Mesendoderm (in vitro differentiated cells): ENCODE measurements around the gene DBNDD1.

Experiments
- DNase-seq: peaks from one replicate; pipeline ENCODE4 v3.0.0; 2013
- H2AK5ac ChIP-seq: 2 replicates; pipeline ENCODE4 v1.6.1; 2013; ENCODE audit warnings: low read length, inconsistent platforms
- H2BK120ac ChIP-seq: 2 replicates; pipeline ENCODE4 v1.6.1; 2013; ENCODE audit warnings: low read depth, mild to moderate bottlenecking, low read length, moderate library complexity, mixed read lengths
- H2BK15ac ChIP-seq: replicated peaks from 2 replicates; pipeline ENCODE4 v1.6.1; 2013; ENCODE audit warnings: low read depth, mild to moderate bottlenecking, moderate library complexity
- H2BK5ac ChIP-seq: 2 replicates; pipeline ENCODE4 v1.6.1; 2013; ENCODE audit warnings: low read length, inconsistent platforms
- H3K18ac ChIP-seq: 2 replicates; pipeline ENCODE4 v1.6.1; 2013; ENCODE audit warnings: mild to moderate bottlenecking, low read length, mixed read lengths
- H3K23ac ChIP-seq: one replicate; pipeline ENCODE4 v1.6.1; 2013; ENCODE audit warnings: low read length
- H3K27ac ChIP-seq: 2 replicates; pipeline ENCODE4 v1.5.1; 2013; ENCODE audit warnings: low read depth, mild to moderate bottlenecking, inconsistent platforms, low read length, moderate library complexity
- H3K27me3 ChIP-seq: 2 replicates; pipeline ENCODE4 v1.6.1; 2013; ENCODE audit warnings: low read length, control low read depth, mild to moderate bottlenecking, inconsistent platforms; ENCODE audit not compliant: insufficient read depth, poor library complexity
- H3K36me3 ChIP-seq: 2 replicates; pipeline ENCODE4 v1.6.1; 2013; ENCODE audit warnings: low read length, inconsistent platforms; ENCODE audit not compliant: control insufficient read depth, insufficient read depth
- H3K4ac ChIP-seq: one replicate; pipeline ENCODE4 v1.6.1; 2013; ENCODE audit warnings: low read depth, mild to moderate bottlenecking, low read length, moderate library complexity
- H3K4me1 ChIP-seq: 2 replicates; pipeline ENCODE4 v1.6.1; 2013; ENCODE audit warnings: low read depth, low read length, inconsistent platforms; ENCODE audit not compliant: control insufficient read depth
- H3K4me2 ChIP-seq: 2 replicates; pipeline ENCODE4 v1.6.1; 2013; ENCODE audit warnings: low read length
- H3K4me3 ChIP-seq: 2 replicates; pipeline ENCODE4 v1.5.1; 2013; ENCODE audit warnings: mild to moderate bottlenecking, low read length
- H3K56ac ChIP-seq: one replicate; pipeline ENCODE4 v1.6.1; 2013; ENCODE audit warnings: low read length
- H3K79me1 ChIP-seq: 2 replicates; pipeline ENCODE4 v1.6.1; 2013; ENCODE audit warnings: low read length, inconsistent platforms
- H3K79me2 ChIP-seq: 2 replicates; pipeline ENCODE4 v1.6.1; 2013; ENCODE audit warnings: mild to moderate bottlenecking, low read length; ENCODE audit not compliant: control insufficient read depth, insufficient read depth
- H3K9ac ChIP-seq: 2 replicates; pipeline ENCODE4 v1.6.1; 2013; ENCODE audit warnings: low read length, inconsistent platforms
- H4K5ac ChIP-seq: one replicate; pipeline ENCODE4 v1.6.1; 2013; ENCODE audit warnings: low read length
- H4K8ac ChIP-seq: one replicate; pipeline ENCODE4 v1.6.1; 2013; ENCODE audit warnings: low read depth, mild to moderate bottlenecking, control low read depth, low read length, moderate library complexity
- WGBS: extraction: QIAGEN DNeasy Blood & Tissue Kit; methylation state at CpG from one replicate; pipeline ENCODE4 v1.1.7; 2013; ENCODE audit warnings: low lambda C conversion rate, missing lambda C conversion rate; ENCODE audit not compliant: insufficient coverage; ENCODE audit errors: extremely low coverage; 5-methylcytosine and 5-hydroxymethylcytosine counted together

Gene DBNDD1

DNA sequence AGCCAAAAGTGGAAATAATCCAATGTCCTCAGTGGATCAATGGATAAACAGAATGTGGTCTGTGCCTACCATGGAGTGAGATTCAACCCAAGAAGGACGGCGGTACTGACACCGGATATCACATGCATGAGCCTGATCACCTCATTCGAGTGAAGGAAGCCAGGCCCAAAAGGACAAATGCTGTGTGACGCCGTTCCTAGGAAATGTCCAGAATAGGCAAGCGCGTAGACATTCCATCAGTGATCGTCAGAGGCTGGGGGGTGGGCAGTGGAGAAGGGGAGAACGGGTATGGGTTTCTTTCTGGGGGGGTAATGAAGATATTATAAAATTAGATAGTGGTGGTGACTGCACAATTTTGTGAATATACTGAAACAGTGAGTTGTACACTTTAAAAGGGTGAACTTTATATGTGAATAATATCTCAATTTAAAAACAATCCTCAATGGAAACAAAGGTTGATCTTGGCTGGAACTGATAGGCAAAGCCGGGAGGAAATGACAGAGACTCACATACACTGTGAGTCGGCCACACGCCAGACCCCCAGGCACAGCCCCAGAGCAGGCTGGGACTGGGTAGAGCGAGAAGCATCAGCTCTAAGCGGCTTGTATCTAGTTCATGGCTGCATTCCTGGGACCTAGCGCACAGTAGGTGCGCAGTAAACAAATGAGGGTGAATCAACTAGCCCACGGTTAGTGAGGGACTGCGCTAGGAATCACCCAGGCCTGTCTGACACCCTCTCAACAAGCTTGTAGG lies 3.5 kb downstream of the DBNDD1 start:
- Histone ChIP-seq H3K4me1 (no peaks in the 10 kb centered on the region), H3K4me2 (no peak overlapping the region), H3K18ac (no peak overlapping the region), H2BK15ac (no peak overlapping the region), H3K9ac (no peak overlapping the region), H3K27ac (no peak overlapping the region), H2AK5ac (no peak overlapping the region), H4K8ac (no peak overlapping the region), H4K5ac (no peak overlapping the region), H3K27me3 (no peaks in the 10 kb centered on the region), H3K36me3 (no peaks in the 10 kb centered on the region), H3K79me2 (no peaks in the 10 kb centered on the region), H3K4ac (no peak overlapping the region), H2BK5ac (no peak overlapping the region), H3K4me3 (no peak overlapping the region), H2BK120ac (no peak overlapping the region), H3K79me1 (no peaks in the 10 kb centered on the region), H3K23ac (no peak overlapping the region), H3K56ac (no peak overlapping the region)
- no CpG with 5 or more reads among the region's 19 CpGs for WGBS
- DNase-seq: peak; percentile 38

DNA sequence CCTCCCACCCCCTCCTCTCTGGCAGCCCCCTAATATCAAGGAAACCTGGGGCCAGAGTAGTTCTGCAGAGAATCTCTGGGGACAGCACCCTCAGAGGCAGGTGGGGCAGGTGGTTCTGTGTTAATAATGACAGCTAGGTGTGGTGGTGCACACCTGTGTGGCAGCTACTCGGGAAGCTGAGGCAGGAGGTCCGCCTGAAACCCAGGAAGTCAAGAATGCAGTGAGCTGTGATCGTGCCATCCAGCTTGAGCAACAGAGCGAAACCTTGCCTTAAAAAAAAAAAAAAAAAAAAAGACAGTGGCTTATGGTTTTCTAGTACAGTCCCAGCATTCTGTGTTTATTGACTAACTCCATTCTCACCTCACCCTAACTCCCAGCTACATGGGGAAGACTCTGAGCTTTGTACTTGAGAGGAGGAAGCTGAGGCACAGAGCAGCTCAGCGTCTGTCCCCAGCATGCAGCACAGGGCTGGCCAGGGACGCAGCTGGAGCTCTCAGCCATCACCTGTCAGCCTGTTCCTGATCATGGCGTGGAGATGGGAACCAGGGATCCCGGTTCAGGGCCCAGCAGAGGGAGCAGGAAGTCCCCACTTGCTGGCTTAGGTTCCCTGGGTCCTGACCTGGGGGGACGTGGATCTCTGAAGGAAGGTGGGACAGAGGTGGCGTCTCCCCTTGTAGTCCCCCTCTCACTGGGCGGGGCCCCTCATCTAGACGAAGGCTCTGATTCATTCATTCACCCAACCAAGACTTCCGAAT lies 6.1 kb downstream of the DBNDD1 start:
- no CpG with 5 or more reads among the region's 13 CpGs for WGBS

DNA sequence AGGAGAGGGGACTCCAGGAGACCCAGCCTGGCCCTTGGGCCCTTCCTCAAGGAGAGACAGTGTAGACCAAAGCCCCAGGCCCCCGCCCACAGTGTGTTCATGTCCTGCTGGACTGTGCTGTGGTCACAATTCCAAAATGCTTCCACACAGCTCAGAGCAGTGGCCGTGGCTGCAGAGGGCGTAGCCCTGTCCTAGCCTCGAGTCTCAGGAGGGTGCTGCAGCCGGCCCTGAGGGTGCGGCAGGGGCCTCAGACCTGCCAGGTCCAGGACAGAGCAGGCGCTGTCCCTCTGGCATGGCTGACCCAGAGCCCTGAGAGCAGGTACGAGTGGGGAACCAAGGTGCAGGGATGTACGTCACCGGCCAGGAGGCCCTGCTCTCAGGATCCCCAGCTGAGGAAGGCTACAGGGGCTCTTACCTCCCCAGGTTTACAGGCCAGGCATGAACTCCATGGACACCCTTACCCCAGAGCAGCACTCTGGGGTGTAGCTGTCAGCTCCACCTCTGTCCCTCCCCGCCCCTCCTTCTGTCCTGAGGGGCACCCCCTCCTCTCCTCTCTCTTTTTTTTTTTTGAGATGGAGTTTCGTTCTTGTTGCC lies 7.3 kb downstream of the DBNDD1 start:
- Histone ChIP-seq H2BK5ac (no peak overlapping the region), H3K36me3 (no peaks in the 10 kb centered on the region), H3K79me2 (no peaks in the 10 kb centered on the region), H3K4me1 (no peaks in the 10 kb centered on the region), H3K9ac (no peak overlapping the region), H3K27ac (no peak overlapping the region), H2BK120ac (no peak overlapping the region), H4K8ac (no peak overlapping the region), H3K27me3 (no peaks in the 10 kb centered on the region), H3K4me3 (no peak overlapping the region), H3K23ac (no peak overlapping the region), H2BK15ac (no peak overlapping the region), H3K56ac (no peak overlapping the region), H3K79me1 (no peaks in the 10 kb centered on the region), H2AK5ac (no peak overlapping the region), H3K18ac (no peak overlapping the region), H3K4ac (no peak overlapping the region), H3K4me2 (no peak overlapping the region), H4K5ac (no peak overlapping the region)
- DNase-seq: no peak
- WGBS: no CpG with 5 or more reads among the region's 12 CpGs

More for the DNA sequence above, 6.1 kb downstream of the DBNDD1 start:
- Histone ChIP-seq H3K27ac (no peak overlapping the region), H3K9ac (no peak overlapping the region), H2AK5ac (no peak overlapping the region), H3K4ac (no peak overlapping the region), H3K27me3 (no peaks in the 10 kb centered on the region), H3K79me1 (no peaks in the 10 kb centered on the region), H3K56ac (no peak overlapping the region), H4K8ac (no peak overlapping the region), H3K4me2 (no peak overlapping the region), H2BK15ac (no peak overlapping the region), H3K4me1 (no peaks in the 10 kb centered on the region), H3K23ac (no peak overlapping the region), H3K4me3 (no peak overlapping the region), H2BK120ac (no peak overlapping the region), H4K5ac (no peak overlapping the region), H3K36me3 (no peaks in the 10 kb centered on the region), H2BK5ac (no peak overlapping the region), H3K18ac (no peak overlapping the region), H3K79me2 (no peaks in the 10 kb centered on the region)
- no peak for DNase-seq

DNA sequence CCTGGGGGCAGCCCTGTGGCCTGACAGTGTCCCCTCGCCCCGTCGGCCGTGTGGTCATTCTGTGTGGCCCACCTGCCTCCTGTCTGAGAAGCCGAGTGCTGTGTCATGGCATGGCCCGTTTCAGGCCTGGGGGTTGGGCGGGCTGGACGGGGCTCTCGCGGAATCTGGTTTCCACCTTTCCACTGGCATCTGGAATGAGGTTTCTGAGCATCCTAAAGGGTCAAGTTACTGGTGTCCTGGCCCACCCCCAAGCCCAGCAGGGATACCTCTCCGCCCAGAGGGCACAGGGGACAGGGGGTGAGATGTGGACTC lies 7.8 kb downstream of the DBNDD1 start:
- H4K5ac ChIP-seq: no peak overlapping the region
- H3K9ac ChIP-seq: no peak overlapping the region
- no peak overlapping the region for H2BK120ac ChIP-seq
- no peak overlapping the region for H3K4ac ChIP-seq
- H3K23ac ChIP-seq: no peak overlapping the region
- no peak overlapping the region for H3K27ac ChIP-seq
- no peak overlapping the region for H4K8ac ChIP-seq
- no peaks in the 10 kb centered on the region for H3K27me3 ChIP-seq
- no peak overlapping the region for H2BK15ac ChIP-seq
- no peaks in the 10 kb centered on the region for H3K4me1 ChIP-seq
- H3K79me2 ChIP-seq: no peaks in the 10 kb centered on the region
- H3K18ac ChIP-seq: no peak overlapping the region
- H2AK5ac ChIP-seq: no peak overlapping the region
- no peaks in the 10 kb centered on the region for H3K36me3 ChIP-seq
- H3K4me3 ChIP-seq: no peak overlapping the region
- DNase-seq: no peak
- H2BK5ac ChIP-seq: no peak overlapping the region
- no peaks in the 10 kb centered on the region for H3K79me1 ChIP-seq
- no peak overlapping the region for H3K4me2 ChIP-seq
- H3K56ac ChIP-seq: no peak overlapping the region
- no CpG with 5 or more reads among the region's 11 CpGs for WGBS

DNA sequence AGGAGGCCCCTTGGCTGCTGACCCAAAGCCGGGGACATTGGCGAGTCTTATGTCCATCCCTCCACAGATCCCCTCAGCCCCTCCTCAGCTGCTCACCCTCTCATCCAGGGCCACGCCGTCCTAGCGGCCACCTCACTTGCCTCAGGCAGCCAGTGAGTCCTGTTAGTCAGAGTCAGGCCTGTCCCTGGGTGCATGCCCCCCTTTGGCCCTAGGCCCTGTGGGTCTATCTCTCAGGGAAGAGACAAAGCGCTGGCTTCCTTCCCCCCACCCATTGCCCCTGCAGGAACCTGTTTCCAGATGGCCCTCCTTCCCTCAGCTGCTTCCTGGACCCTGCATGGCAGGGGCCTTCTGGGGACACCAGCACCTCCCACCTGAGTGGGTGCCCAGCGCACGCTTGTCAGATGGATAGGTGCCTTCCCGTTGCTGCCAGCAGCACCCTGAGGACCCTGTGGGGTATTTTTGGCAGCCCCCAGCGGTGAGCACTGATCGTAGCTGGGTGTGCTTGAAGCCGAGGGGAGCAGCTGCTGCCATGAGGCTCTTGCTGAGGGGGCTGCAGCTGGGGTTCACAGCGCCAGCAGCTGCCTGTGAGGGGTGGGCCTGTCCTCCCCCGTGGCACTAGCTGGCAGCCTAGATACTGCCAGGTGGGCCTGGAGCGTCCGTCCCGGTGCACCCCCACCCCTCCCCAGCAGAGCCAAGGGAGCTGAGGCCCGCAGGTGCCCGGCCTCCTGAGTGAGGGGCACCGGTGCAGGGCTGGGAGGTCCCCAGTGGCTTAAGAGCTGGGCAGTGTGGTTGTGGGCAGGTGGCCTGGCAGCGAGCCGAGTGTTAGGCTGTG lies 8.4 kb downstream of the DBNDD1 start:
- Histone ChIP-seq H3K23ac (no peak overlapping the region), H3K79me1 (no peaks in the 10 kb centered on the region), H3K9ac (no peak overlapping the region), H3K4ac (no peak overlapping the region), H3K56ac (no peak overlapping the region), H3K27me3 (no peaks in the 10 kb centered on the region), H2BK120ac (no peak overlapping the region), H4K8ac (no peak overlapping the region), H2AK5ac (no peak overlapping the region), H3K4me2 (no peak overlapping the region), H3K79me2 (no peaks in the 10 kb centered on the region), H3K27ac (no peak overlapping the region), H2BK5ac (no peak overlapping the region), H3K36me3 (no peaks in the 10 kb centered on the region), H4K5ac (no peak overlapping the region), H2BK15ac (no peak overlapping the region), H3K4me1 (no peaks in the 10 kb centered on the region), H3K18ac (no peak overlapping the region), H3K4me3 (no peak overlapping the region)
- no CpG with 5 or more reads among the region's 22 CpGs for WGBS
- DNase-seq: no peak
